ENCODE results near the gene EYS.
"Not testable (repeated sequence)": the region's sequence is repeated elsewhere in the genome, so short reads cannot be mapped to it uniquely, and the experiment has no call there.

EYS gene

DNA sequence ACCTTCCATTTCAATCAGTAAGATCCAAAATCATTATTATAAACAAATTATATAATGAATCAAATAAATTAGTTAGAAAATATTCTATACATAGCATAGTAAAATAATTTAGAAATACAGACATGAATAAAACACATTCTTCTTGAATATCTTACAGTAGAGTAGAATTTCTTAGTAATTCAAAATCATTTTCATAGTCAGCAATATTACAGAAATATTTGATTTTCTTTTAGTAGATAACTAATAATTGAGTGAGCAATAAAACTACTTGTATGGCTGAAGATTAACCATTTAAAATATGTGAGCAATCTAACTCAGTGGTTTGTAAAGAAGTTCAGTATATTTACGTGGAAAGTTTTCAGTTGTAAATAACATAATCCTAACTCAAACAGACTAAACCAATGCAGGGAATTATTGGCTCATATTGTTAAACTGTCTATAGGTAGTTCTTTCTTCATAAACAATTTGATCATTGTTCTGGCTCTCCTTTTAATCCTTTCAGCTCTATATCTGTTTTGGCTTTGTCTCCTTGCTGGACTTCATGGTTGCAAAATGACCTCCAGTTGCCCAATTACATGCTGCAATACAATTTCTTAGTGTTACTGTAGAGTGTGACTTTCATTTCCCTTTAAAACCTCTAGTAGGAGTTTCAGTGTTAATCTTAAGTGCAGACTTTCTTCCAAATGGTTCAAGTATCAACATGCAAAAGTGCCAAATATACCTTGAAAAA, 307.5 kb downstream of the EYS start:
- no peak overlapping the region for H3K4me3 ChIP-seq (ENCODE audit: low read length, poor library complexity, severe bottlenecking)
- no peak for TF ChIP-seq EZH2phosphoT487 (IDR thresholded peaks at IDR 0.05; ENCODE audit: borderline replicate concordance)
- TF ChIP-seq, protein P1, sequence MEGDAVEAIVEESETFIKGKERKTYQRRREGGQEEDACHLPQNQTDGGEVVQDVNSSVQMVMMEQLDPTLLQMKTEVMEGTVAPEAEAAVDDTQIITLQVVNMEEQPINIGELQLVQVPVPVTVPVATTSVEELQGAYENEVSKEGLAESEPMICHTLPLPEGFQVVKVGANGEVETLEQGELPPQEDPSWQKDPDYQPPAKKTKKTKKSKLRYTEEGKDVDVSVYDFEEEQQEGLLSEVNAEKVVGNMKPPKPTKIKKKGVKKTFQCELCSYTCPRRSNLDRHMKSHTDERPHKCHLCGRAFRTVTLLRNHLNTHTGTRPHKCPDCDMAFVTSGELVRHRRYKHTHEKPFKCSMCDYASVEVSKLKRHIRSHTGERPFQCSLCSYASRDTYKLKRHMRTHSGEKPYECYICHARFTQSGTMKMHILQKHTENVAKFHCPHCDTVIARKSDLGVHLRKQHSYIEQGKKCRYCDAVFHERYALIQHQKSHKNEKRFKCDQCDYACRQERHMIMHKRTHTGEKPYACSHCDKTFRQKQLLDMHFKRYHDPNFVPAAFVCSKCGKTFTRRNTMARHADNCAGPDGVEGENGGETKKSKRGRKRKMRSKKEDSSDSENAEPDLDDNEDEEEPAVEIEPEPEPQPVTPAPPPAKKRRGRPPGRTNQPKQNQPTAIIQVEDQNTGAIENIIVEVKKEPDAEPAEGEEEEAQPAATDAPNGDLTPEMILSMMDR (conservative IDR thresholded peaks at IDR 0.05; ENCODE audit: low read length) = no peak
- H3K4me2 ChIP-seq (ENCODE audit: low read depth, low read length, poor library complexity, severe bottlenecking) = no peak overlapping the region
- H3K79me2 ChIP-seq (ENCODE audit: insufficient read depth, low read length) = no peaks in the 10 kb centered on the region
- no peaks in the 10 kb centered on the region for H3K4me1 ChIP-seq (ENCODE audit: insufficient read depth, low read length, poor library complexity, severe bottlenecking)
- H3K27me3 ChIP-seq (ENCODE audit: insufficient read depth, low read length, poor library complexity, severe bottlenecking) = no peaks in the 10 kb centered on the region
- H3F3A ChIP-seq (ENCODE audit: low read depth) = no peaks in the 10 kb centered on the region
- no peaks in the 10 kb centered on the region for H3K36me3 ChIP-seq (ENCODE audit: insufficient read depth, low read length)
- no peaks in the 10 kb centered on the region for H4K20me1 ChIP-seq (ENCODE audit: insufficient read depth, low read length, poor library complexity, severe bottlenecking)
- H3K9ac ChIP-seq (ENCODE audit: low read depth, low read length, poor library complexity, severe bottlenecking) = no peak overlapping the region
- no peak overlapping the region for H2AFZ ChIP-seq (ENCODE audit: low read length)
- H3K9me2 ChIP-seq (replicated peaks; ENCODE audit: low read depth, low read length) = no peaks in the 10 kb centered on the region
- H3K9me3 ChIP-seq (ENCODE audit: insufficient read depth, low read depth, low read length) = no peaks in the 10 kb centered on the region

DNA sequence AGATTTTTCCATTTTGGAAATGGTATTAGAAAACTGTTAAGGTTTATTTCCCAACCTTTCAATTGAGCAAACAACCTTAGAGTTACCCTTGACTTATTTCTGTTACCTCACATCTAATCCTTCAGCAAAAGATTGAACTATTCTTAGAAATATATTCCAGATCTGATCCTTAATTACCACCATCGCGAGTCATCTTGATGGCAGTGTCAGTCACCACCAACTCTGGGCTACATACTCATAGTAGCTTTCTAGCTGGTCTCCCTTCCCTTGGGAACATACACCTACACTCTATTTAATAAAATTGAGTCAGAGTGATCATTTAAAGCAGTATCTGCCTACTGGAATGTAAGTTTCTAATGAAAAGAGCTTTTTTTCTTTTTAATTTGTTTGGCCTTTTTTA, 308.2 kb downstream of the EYS start:
- no peaks in the 10 kb centered on the region for H3K79me2 ChIP-seq (ENCODE audit: insufficient read depth, low read length)
- TF ChIP-seq, protein P1 (conservative IDR thresholded peaks at IDR 0.05; ENCODE audit: low read length) = no peak
- TF ChIP-seq EZH2phosphoT487 (IDR thresholded peaks at IDR 0.05; ENCODE audit: borderline replicate concordance) = no peak
- no peak overlapping the region for H3K9ac ChIP-seq (ENCODE audit: low read depth, low read length, poor library complexity, severe bottlenecking)
- no peaks in the 10 kb centered on the region for H3K36me3 ChIP-seq (ENCODE audit: insufficient read depth, low read length)
- no peaks in the 10 kb centered on the region for H3K9me3 ChIP-seq (ENCODE audit: insufficient read depth, low read depth, low read length)
- H3K4me2 ChIP-seq (ENCODE audit: low read depth, low read length, poor library complexity, severe bottlenecking) = no peak overlapping the region
- no peaks in the 10 kb centered on the region for H3K4me1 ChIP-seq (ENCODE audit: insufficient read depth, low read length, poor library complexity, severe bottlenecking)
- no peaks in the 10 kb centered on the region for H3K27me3 ChIP-seq (ENCODE audit: insufficient read depth, low read length, poor library complexity, severe bottlenecking)
- no peak overlapping the region for H3K4me3 ChIP-seq (ENCODE audit: low read length, poor library complexity, severe bottlenecking)
- no peaks in the 10 kb centered on the region for H4K20me1 ChIP-seq (ENCODE audit: insufficient read depth, low read length, poor library complexity, severe bottlenecking)
- no peaks in the 10 kb centered on the region for H3K9me2 ChIP-seq (replicated peaks; ENCODE audit: low read depth, low read length)
- H2AFZ ChIP-seq (ENCODE audit: low read length) = no peak overlapping the region
- no peaks in the 10 kb centered on the region for H3F3A ChIP-seq (ENCODE audit: low read depth)

DNA sequence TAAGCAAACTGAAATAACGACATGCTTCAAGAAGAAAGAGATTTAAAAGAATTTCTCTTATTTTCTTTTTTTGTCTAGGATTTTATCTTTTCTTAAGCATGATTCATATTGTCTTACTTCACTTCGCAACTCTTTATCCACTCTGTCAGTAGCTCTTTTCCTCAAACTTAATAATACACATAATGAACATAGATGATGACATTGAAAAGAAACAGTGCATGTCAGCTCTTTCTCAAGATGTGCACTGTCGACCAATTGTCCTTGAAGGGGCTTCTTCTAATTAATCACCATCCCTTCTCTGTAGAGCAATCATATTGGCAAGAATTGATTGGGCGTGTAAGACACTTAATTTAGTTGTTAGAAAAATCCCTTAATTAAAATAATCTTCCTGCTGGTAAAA, 356.5 kb downstream of the EYS start:
- Histone ChIP-seq H3K4me1 (ENCODE audit: insufficient read depth, low read length, poor library complexity, severe bottlenecking) (no peaks in the 10 kb centered on the region), H3K9me3 (ENCODE audit: insufficient read depth, low read depth, low read length) (no peaks in the 10 kb centered on the region), H3K9ac (ENCODE audit: low read depth, low read length, poor library complexity, severe bottlenecking) (no peak overlapping the region), H3K9me2 (replicated peaks; ENCODE audit: low read depth, low read length) (no peaks in the 10 kb centered on the region), H3F3A (ENCODE audit: low read depth) (no peaks in the 10 kb centered on the region), H3K4me3 (ENCODE audit: low read length, poor library complexity, severe bottlenecking) (no peak overlapping the region), H2AFZ (ENCODE audit: low read length) (no peak overlapping the region), H3K36me3 (ENCODE audit: insufficient read depth, low read length) (no peaks in the 10 kb centered on the region), H3K79me2 (ENCODE audit: insufficient read depth, low read length) (no peaks in the 10 kb centered on the region), H3K27me3 (ENCODE audit: insufficient read depth, low read length, poor library complexity, severe bottlenecking) (no peaks in the 10 kb centered on the region), H4K20me1 (ENCODE audit: insufficient read depth, low read length, poor library complexity, severe bottlenecking) (no peaks in the 10 kb centered on the region), H3K4me2 (ENCODE audit: low read depth, low read length, poor library complexity, severe bottlenecking) (no peak overlapping the region)
- TF ChIP-seq, protein P1 (conservative IDR thresholded peaks at IDR 0.05; ENCODE audit: low read length) = no peak

DNA sequence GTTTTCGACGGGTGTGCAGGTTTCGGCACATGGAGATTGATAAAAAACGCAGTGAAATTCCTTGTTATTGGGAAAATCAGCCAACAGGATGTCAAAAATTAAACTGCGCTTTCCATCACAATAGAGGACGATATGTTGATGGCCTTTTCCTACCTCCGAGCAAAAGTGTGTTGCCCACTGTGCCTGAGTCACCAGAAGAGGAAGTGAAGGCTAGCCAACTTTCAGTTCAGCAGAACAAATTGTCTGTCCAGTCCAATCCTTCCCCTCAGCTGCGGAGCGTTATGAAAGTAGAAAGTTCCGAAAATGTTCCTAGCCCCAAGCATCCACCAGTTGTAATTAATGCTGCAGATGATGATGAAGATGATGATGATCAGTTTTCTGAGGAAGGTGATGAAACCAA, 404.4 kb downstream of the EYS start:
- H3K79me2 ChIP-seq (ENCODE audit: insufficient read depth, low read length); H2AFZ ChIP-seq (ENCODE audit: low read length); H3K9me2 ChIP-seq (replicated peaks; ENCODE audit: low read depth, low read length); H3K4me1 ChIP-seq (ENCODE audit: insufficient read depth, low read length, poor library complexity, severe bottlenecking); H3K4me3 ChIP-seq (ENCODE audit: low read length, poor library complexity, severe bottlenecking); H3K9me3 ChIP-seq (ENCODE audit: insufficient read depth, low read depth, low read length); H3K27me3 ChIP-seq (ENCODE audit: insufficient read depth, low read length, poor library complexity, severe bottlenecking); H3K9ac ChIP-seq (ENCODE audit: low read depth, low read length, poor library complexity, severe bottlenecking); H3F3A ChIP-seq (ENCODE audit: low read depth); H3K4me2 ChIP-seq (ENCODE audit: low read depth, low read length, poor library complexity, severe bottlenecking); H4K20me1 ChIP-seq (ENCODE audit: insufficient read depth, low read length, poor library complexity, severe bottlenecking); H3K36me3 ChIP-seq (ENCODE audit: insufficient read depth, low read length): not testable (repeated sequence)

Measured in Loucy (cell line).